Erythroblast (primary cell): ENCODE results near the gene SUSD6.
"Not testable (repeated sequence)": the region's sequence is repeated elsewhere in the genome, so short reads cannot be mapped to it uniquely, and the experiment has no call there.

ENCODE experiments used
- DNase-seq, 2 experiments: peaks; one replicate each; lab custom pipeline; 2025; lab: John Stamatoyannopoulos, UW
- GATA1 ChIP-seq: IDR thresholded peaks from 2 replicates; pipeline ENCODE4 v1.6.1; 2011; ENCODE audit warnings: low read depth, mild to moderate bottlenecking, control low read depth, low read length, moderate library complexity
- POLR2A ChIP-seq: IDR thresholded peaks from 2 replicates; pipeline ENCODE4 v1.6.1; 2011; ENCODE audit warnings: mild to moderate bottlenecking, low read length

The SUSD6 gene

GRCh38 chr14:69712599-69713088 lies 101.2 kb downstream of the SUSD6 start:
- DNase-seq, result peak in 1 of 2 experiments; percentile 16
- TF ChIP-seq GATA1, result no peak
- TF ChIP-seq POLR2A, result no peak

GRCh38 chr14:69713209-69713781 lies 101.9 kb downstream of the SUSD6 start:
- TF ChIP-seq POLR2A (no peak), GATA1 (no peak)
- no peak for DNase-seq

GRCh38 chr14:69713993-69714679 lies 102.7 kb downstream of the SUSD6 start:
- no peak for DNase-seq
- no peak for TF ChIP-seq GATA1
- no peak for TF ChIP-seq POLR2A

- DNase-seq, result peak; percentile 19 to 30
- no peak for TF ChIP-seq GATA1
- TF ChIP-seq POLR2A, result no peak
Observed at GRCh38 chr14:69715725-69716477, 104.5 kb downstream of the SUSD6 start.

GRCh38 chr14:69716478-69717187 lies 105.2 kb downstream of the SUSD6 start:
- no peak for TF ChIP-seq POLR2A
- TF ChIP-seq GATA1, result no peak
- no peak for DNase-seq

GRCh38 chr14:69718614-69719013 lies 107.2 kb downstream of the SUSD6 start:
- not testable (repeated sequence) for DNase-seq

- no peak for DNase-seq
- TF ChIP-seq GATA1, result no peak
- no peak for TF ChIP-seq POLR2A
Observed at GRCh38 chr14:69719501-69719951, 108.1 kb downstream of the SUSD6 start.

GRCh38 chr14:69720912-69721311 lies 109.5 kb downstream of the SUSD6 start:
- TF ChIP-seq GATA1 (no peak), POLR2A (no peak)
- DNase-seq, result no peak

- DNase-seq, result peak; percentile 82 to 90
- no peak for TF ChIP-seq GATA1
- no peak for TF ChIP-seq POLR2A
Observed at GRCh38 chr14:69726761-69727511, 115.5 kb downstream of the SUSD6 start.

GRCh38 chr14:69727860-69728259 lies 116.5 kb downstream of the SUSD6 start:
- DNase-seq, result no peak
- TF ChIP-seq POLR2A (no peak), GATA1 (no peak)

- DNase-seq, result not testable (repeated sequence)
Observed at GRCh38 chr14:69731919-69732598, 120.7 kb downstream of the SUSD6 start.

GRCh38 chr14:69736405-69736804 lies 125.0 kb downstream of the SUSD6 start:
- DNase-seq, result not testable (repeated sequence)

GRCh38 chr14:69741055-69741454 lies 129.7 kb downstream of the SUSD6 start:
- no peak for DNase-seq
- TF ChIP-seq POLR2A (no peak), GATA1 (no peak)
